K562 (cell line): ENCODE data around the gene SIK3. TPM values are rescaled to one million over a fixed set of nuclear protein-coding genes. Genes with fewer than 3 reads are reported as not detected.
A peak's percentile ranks its signal among the peaks of the same experiment; 100 is the strongest.

Experiments
- CLOCK ChIP-seq: fragments of 250-450 bp; sonication (Bioruptor Pico); IDR thresholded peaks from 2 replicates; pipeline ENCODE4 v1.4.0; 2020; ENCODE audit warnings: mild to moderate bottlenecking, moderate library complexity, borderline replicate concordance
- FOXP1 ChIP-seq: sonication (generic); formaldehyde crosslinking; IDR thresholded peaks from 2 replicates; pipeline ENCODE4 v1.8.0; 2022; ENCODE audit warnings: mild to moderate bottlenecking, missing genetic modification reagents
- MLX ChIP-seq, 2 experiments: fragments of 450-650 bp in 1 of 2; sonication (generic) in 1 of 2; formaldehyde crosslinking; conservative IDR thresholded peaks; 2 replicates each; pipeline versions ENCODE4 v1.4.0 to v1.8.1; 2020 to 2022; ENCODE audit warnings: mild to moderate bottlenecking in 1 of 2, missing genetic modification reagents in 1 of 2
- RUNX1 ChIP-seq: sonication (generic); IDR thresholded peaks from 2 replicates; pipeline ENCODE4 v1.6.1; 2016; ENCODE audit warnings: antibody characterized with exemption, low read depth
- SMARCA4 ChIP-seq: fragments of 450-650 bp; IDR thresholded peaks from 2 replicates; pipeline ENCODE4 v1.6.1; 2016
- TAF9B ChIP-seq: fragments of 450-650 bp; IDR thresholded peaks from 2 replicates; pipeline ENCODE4 v1.6.1; 2018; ENCODE audit warnings: mild to moderate bottlenecking; ENCODE audit not compliant: partially characterized antibody
- TCFL5 ChIP-seq: fragments of 250-450 bp; sonication (Bioruptor Pico); conservative IDR thresholded peaks from 2 replicates; pipeline ENCODE4 v1.6.1; 2021; ENCODE audit warnings: mild to moderate bottlenecking, moderate library complexity, matching md5 sums
- ZBTB11 ChIP-seq, 3 experiments: fragments of 200-800 bp in 1 of 3; fragments of 250-450 bp in 1 of 3; fragments of 450-650 bp in 1 of 3; sonication (Bioruptor Pico) in 1 of 3; sonication (Bioruptor generic) in 1 of 3; formaldehyde crosslinking in 1 of 3; IDR thresholded peaks; 2 replicates each; pipeline versions ENCODE4 v1.6.1 to v1.8.0; 2016 to 2022; ENCODE audit warnings: mild to moderate bottlenecking in 2 of 3, missing genetic modification characterization in 2 of 3, missing compliant biosample characterization in 1 of 3, moderate library complexity in 1 of 3
- ZNF318 ChIP-seq, 2 experiments: fragments of 450-650 bp; IDR thresholded peaks; 2 replicates each; pipeline ENCODE4 v1.6.1; 2016; ENCODE audit warnings: mild to moderate bottlenecking in 2 of 2, borderline replicate concordance in 1 of 2, low read depth in 1 of 2, moderate library complexity in 1 of 2
- polyA plus RNA-seq, 8 experiments: library from polyadenylated mRNA; depleted of rRNA in 4 of 8; stranded (reverse) in 5 of 8; unstranded in 3 of 8; fragments of >200 nt; fragmentation: Nextera tagmentation in 2 of 8; fragmentation: Illumina TruSeq in 1 of 8; extraction: Ambion mirVana in 2 of 8; extraction: Trizol in 1 of 8; gene quantifications; 2 replicates each; pipeline versions ENCODE4 v1.2.1 to v1.2.3, GENCODE V29; 2011 to 2014; ENCODE audit warnings: inconsistent platforms in 1 of 8, missing spikeins in 1 of 8
- total RNA-seq, 7 experiments: library from RNA; depleted of rRNA in 6 of 7; stranded (reverse); fragments of >200 nt in 6 of 7; fragmentation: Illumina TruSeq in 2 of 7; extraction: Trizol in 2 of 7; gene quantifications; 2 replicates each; pipeline versions ENCODE4 v1.2.1 to v1.2.3, GENCODE V29; 2011 to 2021; ENCODE audit warnings: low replicate concordance in 1 of 7

Gene SIK3
- total and polyA plus RNA-seq, 9 of the 15 experiments (the other 6 are each of a cell fraction or from before 2014, with no cell fraction given) = 1.6 to 21.6 (median 8.0) TPM

- TF ChIP-seq ZBTB11 (CRISPR knock-in tag; IDR thresholded peaks at IDR 0.05) = peak in 1 of 3 experiments; percentile 72; a peak in 2 of 6 replicates
- TF ChIP-seq ZNF318 (IDR thresholded peaks at IDR 0.05; ENCODE audit: borderline replicate concordance in 1 of 2, low read depth in 1 of 2) = no peak
- no peak for TF ChIP-seq TAF9B
- no peak for TF ChIP-seq MLX (CRISPR knock-in tag; conservative IDR thresholded peaks at IDR 0.05)
- 0 out of 2 replicates have a peak, but pooled peaks have one; percentile 29 for TF ChIP-seq RUNX1
- TF ChIP-seq FOXP1 (CRISPR knock-in tag) = 0 out of 2 replicates have a peak, but pooled peaks have one; percentile 67
- TF ChIP-seq SMARCA4 = no peak
- no peak for TF ChIP-seq CLOCK
- TF ChIP-seq TCFL5 (CRISPR knock-in tag) = no peak
Observed at GRCh38 chr11:117144477-117145392, 46.5 kb upstream of the SIK3 start (continued).
